Neural cell (in vitro differentiated cells): ENCODE results near the gene PCTP. TPM values are rescaled to one million over a fixed set of nuclear protein-coding genes. Genes with fewer than 3 reads are reported as not detected.

Source experiments
- H2AFZ ChIP-seq: fragments of 200-600, 300-800 bp; sonication (generic), shearing (Covaris generic); 2 replicates; pipeline ENCODE4 v1.6.0; 2014; ENCODE audit warnings: low read depth, mild to moderate bottlenecking, antibody characterized with exemption, low read length, moderate library complexity
- H3F3A ChIP-seq: fragments of 200-600 bp; shearing (Covaris generic); 2 replicates; pipeline ENCODE4 v1.6.1; 2016; ENCODE audit warnings: mild to moderate bottlenecking, moderate library complexity, mixed read lengths, antibody characterized with exemption, low read length; ENCODE audit not compliant: insufficient read depth, poor library complexity, severe bottlenecking
- H3K27ac ChIP-seq: fragments of 200-600, 300-800 bp; sonication (generic), shearing (Covaris generic); 2 replicates; pipeline ENCODE4 v1.5.1; 2014; ENCODE audit warnings: mild to moderate bottlenecking, low read length, moderate library complexity
- H3K27me3 ChIP-seq: fragments of 300-800, 200-600 bp; sonication (generic), shearing (Covaris generic); 2 replicates; pipeline ENCODE4 v1.6.0; 2014; ENCODE audit warnings: mild to moderate bottlenecking, low read depth, low read length, moderate library complexity; ENCODE audit not compliant: insufficient read depth
- H3K36me3 ChIP-seq: fragments of 300-800, 200-600 bp; sonication (generic), shearing (Covaris generic); 2 replicates; pipeline ENCODE4 v1.5.1; 2014; ENCODE audit warnings: mild to moderate bottlenecking, antibody characterized with exemption, low read length, moderate library complexity; ENCODE audit not compliant: insufficient read depth
- H3K4me2 ChIP-seq: fragments of 300-800, 200-600 bp; sonication (generic), shearing (Covaris generic); 2 replicates; pipeline ENCODE4 v1.6.0; 2014; ENCODE audit warnings: mild to moderate bottlenecking, low read length
- H3K4me3 ChIP-seq: fragments of 300-800, 200-600 bp; sonication (generic), shearing (Covaris generic); 2 replicates; pipeline ENCODE4 v1.5.1; 2014; ENCODE audit warnings: mild to moderate bottlenecking, low read length, moderate library complexity
- H3K79me2 ChIP-seq: fragments of 200-600 bp; shearing (Covaris generic); replicated peaks from 2 replicates; pipeline ENCODE4 v1.6.0; 2014; ENCODE audit warnings: mild to moderate bottlenecking, low read length, moderate library complexity; ENCODE audit not compliant: insufficient read depth
- H3K9ac ChIP-seq: fragments of 300-800, 200-600 bp; sonication (generic), shearing (Covaris generic); 2 replicates; pipeline ENCODE4 v1.6.1; 2016; ENCODE audit warnings: mild to moderate bottlenecking, low read length, mixed read lengths
- H3K9me2 ChIP-seq: fragments of 200-600 bp; shearing (Covaris generic); 2 replicates; pipeline ENCODE4 v1.6.1; 2016; ENCODE audit warnings: mild to moderate bottlenecking, low read length, mixed read lengths; ENCODE audit not compliant: insufficient read depth
- H3K9me3 ChIP-seq: fragments of 200-600, 300-800 bp; sonication (generic), shearing (Covaris generic); 2 replicates; pipeline ENCODE4 v1.6.1; 2016; ENCODE audit warnings: mild to moderate bottlenecking, mixed run types, low read length, moderate library complexity, mixed read lengths
- H4K20me1 ChIP-seq: fragments of 200-600 bp; shearing (Covaris generic); 2 replicates; pipeline ENCODE4 v1.6.1; 2016; ENCODE audit warnings: mild to moderate bottlenecking, mixed run types; ENCODE audit not compliant: insufficient read depth
- EP300 ChIP-seq: fragments of 450-650 bp; conservative IDR thresholded peaks from 2 replicates; pipeline ENCODE4 v1.6.1; 2014; ENCODE audit warnings: antibody characterized with exemption, mild to moderate bottlenecking, moderate library complexity; ENCODE audit not compliant: poor library complexity, severe bottlenecking
- EZH2 ChIP-seq: fragments of 200-600, 300-800 bp; shearing (Covaris generic), sonication (generic); IDR thresholded peaks from 2 replicates; pipeline ENCODE4 v1.6.1; 2014; ENCODE audit warnings: antibody characterized with exemption, low read length, borderline replicate concordance, mild to moderate bottlenecking; ENCODE audit not compliant: insufficient read depth, poor library complexity, severe bottlenecking
- MXI1 ChIP-seq: fragments of 450-650 bp; conservative IDR thresholded peaks from 2 replicates; pipeline ENCODE4 v1.6.1; 2014; ENCODE audit warnings: antibody characterized with exemption, mild to moderate bottlenecking; ENCODE audit not compliant: poor library complexity, severe bottlenecking
- POLR2AphosphoS5 ChIP-seq: IDR thresholded peaks from 2 replicates; pipeline ENCODE4 v1.6.1; 2012
- RAD21 ChIP-seq: fragments of 450-650 bp; conservative IDR thresholded peaks from 2 replicates; pipeline ENCODE4 v1.6.1; 2014; ENCODE audit warnings: antibody characterized with exemption, mild to moderate bottlenecking, moderate library complexity
- SMC3 ChIP-seq: fragments of 450-650 bp; conservative IDR thresholded peaks from 2 replicates; pipeline ENCODE4 v1.6.1; 2014; ENCODE audit warnings: antibody characterized with exemption, mild to moderate bottlenecking, moderate library complexity; ENCODE audit not compliant: poor library complexity
- TAF1 ChIP-seq: IDR thresholded peaks from 2 replicates; pipeline ENCODE4 v1.6.1; 2012; ENCODE audit warnings: low read depth
- polyA plus RNA-seq: library from polyadenylated mRNA; depleted of rRNA; stranded (reverse); fragments of >200 nt; gene quantifications from 2 replicates; pipeline ENCODE4 v1.2.3, GENCODE V29; 2014
- TF ChIP-seq, protein P1 (sequence below): IDR thresholded peaks from 2 replicates; pipeline ENCODE4 v1.6.1; 2012; ENCODE audit warnings: borderline replicate concordance
- TF ChIP-seq, protein P2 (sequence below): fragments of 450-650 bp; IDR thresholded peaks from 2 replicates; pipeline ENCODE4 v1.5.1; 2014; ENCODE audit warnings: antibody characterized with exemption, mild to moderate bottlenecking, moderate library complexity; ENCODE audit not compliant: poor library complexity, severe bottlenecking

The PCTP gene
- polyA plus RNA-seq, 1 donor from 2014 or later: 3.9 TPM

- Histone ChIP-seq H2AFZ (no peak overlapping the region), H3K4me2 (no peak overlapping the region), H3K9me3 (no peaks in the 10 kb centered on the region)
These were observed 7.7 kb upstream of the PCTP start for GRCh38 chr17:55743103-55743679.

GRCh38 chr17:55745258-55745657 is 5.6 kb upstream of the PCTP start:
- Histone ChIP-seq H3F3A (no peaks in the 10 kb centered on the region), H3K4me3 (no peak overlapping the region), H3K79me2 (no peaks in the 10 kb centered on the region), H3K27me3 (no peaks in the 10 kb centered on the region), H3K9me2 (no peaks in the 10 kb centered on the region), H2AFZ (no peak overlapping the region), H3K27ac (no peak overlapping the region), H3K4me2 (no peak overlapping the region), H3K9me3 (no peaks in the 10 kb centered on the region), H4K20me1 (no peaks in the 10 kb centered on the region), H3K9ac (no peak overlapping the region), H3K36me3 (no peaks in the 10 kb centered on the region)
- TF ChIP-seq SMC3 (no peak), RAD21 (no peak), EZH2 (no peak), MXI1 (no peak), TAF1 (no peak), EP300 (no peak)
- TF ChIP-seq, protein P1, sequence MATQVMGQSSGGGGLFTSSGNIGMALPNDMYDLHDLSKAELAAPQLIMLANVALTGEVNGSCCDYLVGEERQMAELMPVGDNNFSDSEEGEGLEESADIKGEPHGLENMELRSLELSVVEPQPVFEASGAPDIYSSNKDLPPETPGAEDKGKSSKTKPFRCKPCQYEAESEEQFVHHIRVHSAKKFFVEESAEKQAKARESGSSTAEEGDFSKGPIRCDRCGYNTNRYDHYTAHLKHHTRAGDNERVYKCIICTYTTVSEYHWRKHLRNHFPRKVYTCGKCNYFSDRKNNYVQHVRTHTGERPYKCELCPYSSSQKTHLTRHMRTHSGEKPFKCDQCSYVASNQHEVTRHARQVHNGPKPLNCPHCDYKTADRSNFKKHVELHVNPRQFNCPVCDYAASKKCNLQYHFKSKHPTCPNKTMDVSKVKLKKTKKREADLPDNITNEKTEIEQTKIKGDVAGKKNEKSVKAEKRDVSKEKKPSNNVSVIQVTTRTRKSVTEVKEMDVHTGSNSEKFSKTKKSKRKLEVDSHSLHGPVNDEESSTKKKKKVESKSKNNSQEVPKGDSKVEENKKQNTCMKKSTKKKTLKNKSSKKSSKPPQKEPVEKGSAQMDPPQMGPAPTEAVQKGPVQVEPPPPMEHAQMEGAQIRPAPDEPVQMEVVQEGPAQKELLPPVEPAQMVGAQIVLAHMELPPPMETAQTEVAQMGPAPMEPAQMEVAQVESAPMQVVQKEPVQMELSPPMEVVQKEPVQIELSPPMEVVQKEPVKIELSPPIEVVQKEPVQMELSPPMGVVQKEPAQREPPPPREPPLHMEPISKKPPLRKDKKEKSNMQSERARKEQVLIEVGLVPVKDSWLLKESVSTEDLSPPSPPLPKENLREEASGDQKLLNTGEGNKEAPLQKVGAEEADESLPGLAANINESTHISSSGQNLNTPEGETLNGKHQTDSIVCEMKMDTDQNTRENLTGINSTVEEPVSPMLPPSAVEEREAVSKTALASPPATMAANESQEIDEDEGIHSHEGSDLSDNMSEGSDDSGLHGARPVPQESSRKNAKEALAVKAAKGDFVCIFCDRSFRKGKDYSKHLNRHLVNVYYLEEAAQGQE: no peak

More at GRCh38 chr17:55743103-55743679, 7.7 kb upstream of the PCTP start:
- Histone ChIP-seq H3K27ac (no peak overlapping the region), H3K27me3 (no peaks in the 10 kb centered on the region), H4K20me1 (no peaks in the 10 kb centered on the region), H3K79me2 (no peaks in the 10 kb centered on the region), H3F3A (no peaks in the 10 kb centered on the region), H3K9ac (no peak overlapping the region), H3K36me3 (no peaks in the 10 kb centered on the region), H3K9me2 (no peaks in the 10 kb centered on the region), H3K4me3 (no peak overlapping the region)
- TF ChIP-seq EP300: no peak
- no peak for TF ChIP-seq POLR2AphosphoS5
- TF ChIP-seq, protein P2, sequence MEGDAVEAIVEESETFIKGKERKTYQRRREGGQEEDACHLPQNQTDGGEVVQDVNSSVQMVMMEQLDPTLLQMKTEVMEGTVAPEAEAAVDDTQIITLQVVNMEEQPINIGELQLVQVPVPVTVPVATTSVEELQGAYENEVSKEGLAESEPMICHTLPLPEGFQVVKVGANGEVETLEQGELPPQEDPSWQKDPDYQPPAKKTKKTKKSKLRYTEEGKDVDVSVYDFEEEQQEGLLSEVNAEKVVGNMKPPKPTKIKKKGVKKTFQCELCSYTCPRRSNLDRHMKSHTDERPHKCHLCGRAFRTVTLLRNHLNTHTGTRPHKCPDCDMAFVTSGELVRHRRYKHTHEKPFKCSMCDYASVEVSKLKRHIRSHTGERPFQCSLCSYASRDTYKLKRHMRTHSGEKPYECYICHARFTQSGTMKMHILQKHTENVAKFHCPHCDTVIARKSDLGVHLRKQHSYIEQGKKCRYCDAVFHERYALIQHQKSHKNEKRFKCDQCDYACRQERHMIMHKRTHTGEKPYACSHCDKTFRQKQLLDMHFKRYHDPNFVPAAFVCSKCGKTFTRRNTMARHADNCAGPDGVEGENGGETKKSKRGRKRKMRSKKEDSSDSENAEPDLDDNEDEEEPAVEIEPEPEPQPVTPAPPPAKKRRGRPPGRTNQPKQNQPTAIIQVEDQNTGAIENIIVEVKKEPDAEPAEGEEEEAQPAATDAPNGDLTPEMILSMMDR: no peak
- no peak for TF ChIP-seq RAD21
- no peak for TF ChIP-seq TAF1
- TF ChIP-seq SMC3: no peak
- TF ChIP-seq, protein P1: no peak
